ENCODE results near the gene MGAM2.

- no peak for TF ChIP-seq CTCF (IDR thresholded peaks at IDR 0.05)
- no peak for TF ChIP-seq POLR2A (IDR thresholded peaks at IDR 0.05)
Observed at GRCh38 chr7:142110638-142111037, 880 bp upstream of the MGAM2 start.

Data from testis (tissue), 2 donors.